Umbilical cord (tissue), 2 donors: ENCODE measurements around the gene ANKFY1. TPM values are rescaled to one million over a fixed set of nuclear protein-coding genes. Genes with fewer than 3 reads are reported as not detected.

Experiments
- DNase-seq: peaks from one replicate; pipeline ENCODE4 v3.0.0-alpha.2; 2015; ENCODE audit warnings: low spot score
- total RNA-seq: library from RNA; depleted of rRNA; stranded (reverse); fragments of >200 nt; gene quantifications from one replicate; pipeline ENCODE4 v1.2.3, GENCODE V29; 2014; ENCODE audit warnings: low replicate concordance; ENCODE audit not compliant: insufficient read depth

Gene ANKFY1
- total RNA-seq, 1 donor from 2014 or later, result 54.9 TPM

- no peak for DNase-seq
Measured at GRCh38 chr17:4178651-4179050, 85.1 kb downstream of the ANKFY1 start.

GRCh38 chr17:4177806-4178205 lies 86.0 kb downstream of the ANKFY1 start:
- no peak for DNase-seq

- no peak for DNase-seq
Measured at GRCh38 chr17:4176808-4177472, 86.8 kb downstream of the ANKFY1 start.

- peak; percentile 27 for DNase-seq
Measured at GRCh38 chr17:4175921-4176807, 87.6 kb downstream of the ANKFY1 start.

GRCh38 chr17:4174556-4174955 lies 89.2 kb downstream of the ANKFY1 start:
- DNase-seq, result no peak

- DNase-seq, result no peak
Measured at GRCh38 chr17:4173781-4174180, 90.0 kb downstream of the ANKFY1 start.

- DNase-seq, result no peak
Measured at GRCh38 chr17:4172356-4172755, 91.4 kb downstream of the ANKFY1 start.

GRCh38 chr17:4170639-4171280 lies 93.0 kb downstream of the ANKFY1 start:
- no peak for DNase-seq

- no peak for DNase-seq
Measured at GRCh38 chr17:4167786-4168185, 96.0 kb downstream of the ANKFY1 start.

GRCh38 chr17:4166419-4166818 lies 97.4 kb downstream of the ANKFY1 start:
- no peak for DNase-seq

- no peak for DNase-seq
Measured at GRCh38 chr17:4165301-4166010, 98.3 kb downstream of the ANKFY1 start.

GRCh38 chr17:4163951-4164350 lies 99.8 kb downstream of the ANKFY1 start:
- peak; percentile 73 for DNase-seq

GRCh38 chr17:4162775-4163466 lies 100.9 kb downstream of the ANKFY1 start:
- DNase-seq, result peak; percentile 83

- no peak for DNase-seq
Measured at GRCh38 chr17:4162321-4162720, 101.5 kb downstream of the ANKFY1 start.

- DNase-seq, result no peak
Measured at GRCh38 chr17:4161967-4162305, 101.8 kb downstream of the ANKFY1 start.

GRCh38 chr17:4161192-4161966 lies 102.4 kb downstream of the ANKFY1 start:
- DNase-seq, result no peak

GRCh38 chr17:4160294-4160859 lies 103.4 kb downstream of the ANKFY1 start:
- no peak for DNase-seq

GRCh38 chr17:4159761-4160160 lies 104.0 kb downstream of the ANKFY1 start:
- no peak for DNase-seq

- no peak for DNase-seq
Measured at GRCh38 chr17:4157618-4158333, 106.0 kb downstream of the ANKFY1 start.
